Mucosa of gallbladder (tissue), 1 donor: Measurements from ENCODE around the gene GALNT9. TPM values are rescaled to one million over a fixed set of nuclear protein-coding genes. Genes with fewer than 3 reads are reported as not detected.
"Not testable (repeated sequence)": the region's sequence is repeated elsewhere in the genome, so short reads cannot be mapped to it uniquely, and the experiment has no call there.

Source experiments
- DNase-seq: peaks from one replicate; pipeline ENCODE4 v3.0.0-alpha.2; 2020; ENCODE audit warnings: low spot score
- total RNA-seq: library from RNA; stranded (reverse); gene quantifications from one replicate; pipeline ENCODE4 v1.2.1, GENCODE V29; 2021
- donor health status: DM: no; HTN: no; CAD: no.

Gene GALNT9
- total RNA-seq, 1 donor from 2014 or later: 0.12 TPM

GRCh38 chr12:132251741-132252490, 77.5 kb downstream of the GALNT9 start:
- DNase-seq: no peak

- no peak for DNase-seq
Measured at GRCh38 chr12:132251310-132251709, 78.1 kb downstream of the GALNT9 start.

- no peak for DNase-seq
Measured at GRCh38 chr12:132250707-132251106, 78.7 kb downstream of the GALNT9 start.

- no peak for DNase-seq
Measured at GRCh38 chr12:132249689-132250478, 79.5 kb downstream of the GALNT9 start.

- DNase-seq: no peak
Measured at GRCh38 chr12:132248453-132249167, 80.8 kb downstream of the GALNT9 start.

GRCh38 chr12:132247718-132248452, 81.5 kb downstream of the GALNT9 start:
- no peak for DNase-seq

- DNase-seq: no peak
Measured at GRCh38 chr12:132246997-132247717, 82.2 kb downstream of the GALNT9 start.

- no peak for DNase-seq
Measured at GRCh38 chr12:132245521-132246101, 83.8 kb downstream of the GALNT9 start.

- DNase-seq: no peak
Measured at GRCh38 chr12:132244724-132245295, 84.6 kb downstream of the GALNT9 start.

- DNase-seq: no peak
Measured at GRCh38 chr12:132243596-132244310, 85.6 kb downstream of the GALNT9 start.

- not testable (repeated sequence) for DNase-seq
Measured at GRCh38 chr12:132243171-132243570, 86.2 kb downstream of the GALNT9 start.

GRCh38 chr12:132240669-132241007, 88.8 kb downstream of the GALNT9 start:
- not testable (repeated sequence) for DNase-seq

GRCh38 chr12:132239796-132240668, 89.4 kb downstream of the GALNT9 start:
- DNase-seq: no peak

GRCh38 chr12:132239392-132239791, 90.0 kb downstream of the GALNT9 start:
- no peak for DNase-seq

GRCh38 chr12:132238884-132239283, 90.5 kb downstream of the GALNT9 start:
- DNase-seq: no peak

GRCh38 chr12:132238488-132238854, 90.9 kb downstream of the GALNT9 start:
- DNase-seq: no peak

GRCh38 chr12:132237772-132238487, 91.5 kb downstream of the GALNT9 start:
- DNase-seq: no peak
